ENCODE results near the gene MFAP3L. TPM values are rescaled to one million over a fixed set of nuclear protein-coding genes. Genes with fewer than 3 reads are reported as not detected.

The MFAP3L gene
- total RNA-seq, 1 experiment from 2014 or later: 5.1 TPM

GRCh38 chr4:169948271-169948670, 77.9 kb downstream of the MFAP3L start:
- H2BK12ac ChIP-seq (ENCODE audit: insufficient read length, low read depth, low read length): no peak overlapping the region
- no peak overlapping the region for H3K23ac ChIP-seq (ENCODE audit: insufficient read length, low read depth, low read length)
- peaks cover 9 to 11% of the 10 kb centered on the region in 2 experiments for H3K9me3 Mint-ChIP-seq
- no peak overlapping the region for H3K27ac ChIP-seq (ENCODE audit: insufficient read length, low read depth, low read length)
- no peaks in the 10 kb centered on the region for H3K27me3 ChIP-seq (ENCODE audit: insufficient read depth, low read length)
- H3K27me3 Mint-ChIP-seq (ENCODE audit: low read depth): no peaks in the 10 kb centered on the region; the same call in 1 of the 2 replicates
- H4K91ac ChIP-seq (ENCODE audit: insufficient read length, low read depth, low read length): no peak overlapping the region
- no peak overlapping the region for H2BK20ac ChIP-seq (ENCODE audit: low read depth, low read length, poor library complexity, severe bottlenecking)
- H3K36me3 Mint-ChIP-seq (ENCODE audit: insufficient read depth in 1 of 3, low read depth in 3 of 3): peaks cover 2 to 10% (median 3%) of the 10 kb centered on the region in 3 experiments; a peak in 6 of 7 replicates
- no peaks in the 10 kb centered on the region for H3K79me1 ChIP-seq (ENCODE audit: insufficient read depth, low read depth, low read length, poor library complexity, severe bottlenecking)
- no peak overlapping the region for H3K14ac ChIP-seq (ENCODE audit: insufficient read depth, low read length)
- H3K4me1 ChIP-seq (ENCODE audit: insufficient read depth, low read length): peaks cover 4% of the 10 kb centered on the region
- H3T11ph ChIP-seq (ENCODE audit: low read length): no peak overlapping the region
- H3K18ac ChIP-seq (ENCODE audit: insufficient read length, low read depth, low read length): no peak overlapping the region
- no peak overlapping the region for H3K4me2 ChIP-seq (ENCODE audit: insufficient read depth, insufficient read length, low read length)
- H2AFZ ChIP-seq (ENCODE audit: low read length): no peak overlapping the region
- no peak overlapping the region for H2BK15ac ChIP-seq (ENCODE audit: low read depth, low read length)
- H3K4ac ChIP-seq (ENCODE audit: low read depth, low read length): no peak overlapping the region
- no peak for DNase-seq
- H3K79me2 ChIP-seq (ENCODE audit: insufficient read depth, low read length): no peaks in the 10 kb centered on the region
- no peaks in the 10 kb centered on the region for H3K9me3 ChIP-seq (ENCODE audit: control insufficient read depth, low read depth, low read length)
- no peak overlapping the region for H2AK5ac ChIP-seq (ENCODE audit: insufficient read length, low read length)
- H4K20me1 ChIP-seq (ENCODE audit: control insufficient read depth, insufficient read depth, insufficient read length): no peaks in the 10 kb centered on the region
- WGBS (ENCODE audit: extremely low coverage, insufficient read length, low lambda C conversion rate): no CpG with 5 or more reads among the region's 3 CpGs
- H3K23me2 ChIP-seq (ENCODE audit: insufficient read length, low read depth, low read length, poor library complexity, severe bottlenecking): no peaks in the 10 kb centered on the region
- no peak overlapping the region for H3K27ac Mint-ChIP-seq
- no peak overlapping the region for H2BK5ac ChIP-seq (ENCODE audit: insufficient read length, low read length)
- no peak overlapping the region for H3K56ac ChIP-seq (ENCODE audit: insufficient read length, low read depth, low read length)
- no peak overlapping the region for H3K4me3 Mint-ChIP-seq
- no peak overlapping the region for H4K8ac ChIP-seq (replicated peaks; ENCODE audit: insufficient read length, low read depth, low read length)
- no peak for TF ChIP-seq CTCF (conservative IDR thresholded peaks at IDR 0.05)
- H4K5ac ChIP-seq (ENCODE audit: insufficient read length, low read depth, low read length): no peak overlapping the region
- peaks cover 10 to 17% of the 10 kb centered on the region in 2 experiments for H3K4me1 Mint-ChIP-seq
- H2BK120ac ChIP-seq (ENCODE audit: low read depth, low read length, poor library complexity, severe bottlenecking): no peak overlapping the region
- no peak overlapping the region for H3K9ac ChIP-seq (ENCODE audit: extremely low read depth, insufficient read length, low read length)

All from H9 (cell line).